HepG2 (cell line): Measurements from ENCODE around the gene C14orf180. TPM values are rescaled to one million over a fixed set of nuclear protein-coding genes. Genes with fewer than 3 reads are reported as not detected.

Experiments used
- ATAC-seq: fragments of 200-7000 bp; cut with Tn5 transposase; 3 replicates; pipeline ENCODE4 v1.9.1; 2020; ENCODE audit warnings: mild to moderate bottlenecking, moderate library complexity
- BruUV-seq: library from RNA; stranded (reverse); fragments of 400-500 nt; replicated peaks from 2 replicates; lab custom pipeline; 2021; lab: Mats Ljungman, UMichigan
- CTCF ChIA-PET: fragments of 300-600 bp; formaldehyde crosslinking; extraction: SDS; loops from one replicate; lab custom pipeline; 2021; ENCODE audit warnings: low total read pairs, inconsistent platforms, low intra/inter-chr PET ratio; lab: Yijun Ruan, JAX
- POLR2A ChIA-PET: fragments of 350-600 bp; sonication (Branson Sonifier 250); formaldehyde crosslinking; loops from one replicate; lab custom pipeline; 2020; ENCODE audit warnings: antibody characterized with exemption, inconsistent platforms; lab: Yijun Ruan, JAX
- DNase-seq: peaks from one replicate; pipeline ENCODE4 v3.0.0-alpha.2; 2015; ENCODE audit warnings: low spot score
- FAIRE-seq: peaks from 3 replicates; lab custom pipeline; 2011; peaks lifted over from hg19 to GRCh38; lab: Jason Lieb, UNC
- H2AFZ ChIP-seq: one replicate; pipeline ENCODE4 v1.6.1; 2011; ENCODE audit warnings: low read length, inconsistent platforms
- H3K27ac ChIP-seq: fragments of 300-600 bp; 3 replicates; pipeline ENCODE4 v1.8.0; 2011; ENCODE audit warnings: mixed run types, mild to moderate bottlenecking, mixed read lengths, low read length, inconsistent platforms; ENCODE audit not compliant: insufficient read depth; ENCODE audit errors: extremely low read length
- H3K27me3 ChIP-seq, 2 experiments: fragments of 200-600 bp in 1 of 2; 2 replicates in 1 of 2; 3 replicates in 1 of 2; pipeline versions ENCODE4 v1.6.0 to v1.8.0; 2011; ENCODE audit warnings: low read length in 2 of 2, mild to moderate bottlenecking in 2 of 2, moderate library complexity in 2 of 2, inconsistent platforms in 1 of 2; ENCODE audit not compliant: insufficient read depth in 2 of 2, control insufficient read depth in 1 of 2
- H3K36me3 ChIP-seq, 2 experiments: fragments of 200-600 bp in 1 of 2; replicated peaks in 1 of 2; 2 replicates in 1 of 2; 3 replicates in 1 of 2; pipeline versions ENCODE4 v1.5.1 to v1.8.0; 2011; ENCODE audit warnings: low read length in 2 of 2, inconsistent platforms in 1 of 2; ENCODE audit not compliant: insufficient read depth in 2 of 2, control insufficient read depth in 1 of 2
- H3K4me1 ChIP-seq: 2 replicates; pipeline ENCODE4 v1.5.1; 2012; ENCODE audit warnings: low read length, inconsistent platforms; ENCODE audit not compliant: insufficient read depth
- H3K4me2 ChIP-seq: 2 replicates; pipeline ENCODE4 v1.6.0; 2011; ENCODE audit warnings: low read depth, low read length, inconsistent platforms
- H3K4me3 ChIP-seq, 3 experiments: fragments of 200-600 bp in 1 of 3; sonication (generic), shearing (Covaris generic) in 1 of 3; replicated peaks in 1 of 3; 2 replicates each; pipeline ENCODE4 v1.5.1; 2011 to 2016; ENCODE audit warnings: low read length in 3 of 3, inconsistent platforms in 2 of 3, low read depth in 2 of 3, mild to moderate bottlenecking in 2 of 3, control low read depth in 1 of 3, mixed read lengths in 1 of 3; ENCODE audit not compliant: insufficient read depth in 1 of 3
- H3K79me2 ChIP-seq: one replicate; pipeline ENCODE4 v1.6.1; 2011; ENCODE audit warnings: low read length, inconsistent platforms; ENCODE audit not compliant: insufficient read depth
- H3K9ac ChIP-seq: 2 replicates; pipeline ENCODE4 v1.6.0; 2011; ENCODE audit warnings: mild to moderate bottlenecking, low read depth, low read length, inconsistent platforms; ENCODE audit not compliant: insufficient read depth
- H3K9me3 ChIP-seq: 2 replicates; pipeline ENCODE4 v1.5.1; 2012; ENCODE audit warnings: mild to moderate bottlenecking, low read length
- H4K20me1 ChIP-seq: 2 replicates; pipeline ENCODE4 v1.6.0; 2011; ENCODE audit warnings: inconsistent platforms, mild to moderate bottlenecking, low read length, moderate library complexity; ENCODE audit not compliant: insufficient read depth
- ARNT ChIP-seq: fragments of 450-650 bp; IDR thresholded peaks from 2 replicates; pipeline ENCODE4 v1.6.1; 2017
- ETV6 ChIP-seq: sonication (generic); formaldehyde crosslinking; conservative IDR thresholded peaks from 2 replicates; pipeline ENCODE4 v1.4.0; 2020; ENCODE audit warnings: missing genetic modification reagents
- HMGA1 ChIP-seq: sonication (generic); formaldehyde crosslinking; conservative IDR thresholded peaks from 2 replicates; pipeline ENCODE4 v1.4.0; 2020; ENCODE audit warnings: missing genetic modification reagents
- MAFF ChIP-seq: IDR thresholded peaks from 2 replicates; pipeline ENCODE4 v1.6.1; 2011; ENCODE audit warnings: low read depth, low read length, improper control_type of control experiment
- MIER3 ChIP-seq: IDR thresholded peaks from 2 replicates; pipeline ENCODE4 v1.6.1; 2016; ENCODE audit warnings: missing compliant biosample characterization, borderline replicate concordance
- NCOA2 ChIP-seq: sonication (generic); formaldehyde crosslinking; IDR thresholded peaks from 2 replicates; pipeline ENCODE4 v1.8.0; 2022; ENCODE audit warnings: inconsistent platforms
- NONO ChIP-seq, 2 experiments: fragments of 450-650 bp in 1 of 2; sonication (generic) in 1 of 2; formaldehyde crosslinking in 1 of 2; IDR thresholded peaks in 1 of 2; conservative IDR thresholded peaks in 1 of 2; 2 replicates each; pipeline versions ENCODE4 v1.6.1 to v1.8.0; 2017 to 2022; ENCODE audit warnings: mild to moderate bottlenecking in 1 of 2, missing genetic modification reagents in 1 of 2, moderate library complexity in 1 of 2
- NPAS2 ChIP-seq: sonication (generic); formaldehyde crosslinking; IDR thresholded peaks from 2 replicates; pipeline ENCODE4 v1.8.0; 2022; ENCODE audit warnings: mild to moderate bottlenecking, missing genetic modification reagents, borderline replicate concordance
- NR1H2 ChIP-seq: sonication (generic); formaldehyde crosslinking; IDR thresholded peaks from 2 replicates; pipeline ENCODE4 v1.8.1; 2022; ENCODE audit warnings: low read depth, missing genetic modification reagents, borderline replicate concordance
- RCOR2 ChIP-seq: IDR thresholded peaks from 2 replicates; pipeline ENCODE4 v1.6.1; 2016; ENCODE audit warnings: missing biosample characterization, missing genetic modification reagents
- SKI ChIP-seq: fragments of 450-650 bp; IDR thresholded peaks from one replicate; pipeline ENCODE4 v1.6.1; 2018; ENCODE audit warnings: mild to moderate bottlenecking; ENCODE audit not compliant: partially characterized antibody
- SRSF9 ChIP-seq: fragments of 200-400 bp; formaldehyde crosslinking; IDR thresholded peaks from 2 replicates; pipeline ENCODE4 v1.6.1; 2018; ENCODE audit warnings: borderline replicate concordance, mild to moderate bottlenecking, low read depth, low read length; ENCODE audit not compliant: insufficient read depth, poor library complexity, severe bottlenecking
- ZFP62 ChIP-seq: sonication (generic); formaldehyde crosslinking; IDR thresholded peaks from 2 replicates; pipeline ENCODE4 v1.4.0; 2020; ENCODE audit warnings: missing genetic modification reagents
- ZNF101 ChIP-seq: sonication (generic); formaldehyde crosslinking; IDR thresholded peaks from 2 replicates; pipeline ENCODE4 v1.4.0; 2020; ENCODE audit warnings: mild to moderate bottlenecking, low read depth, missing genetic modification reagents, borderline replicate concordance
- ZNF275 ChIP-seq: sonication (generic); formaldehyde crosslinking; IDR thresholded peaks from 2 replicates; pipeline ENCODE4 v1.8.0; 2022; ENCODE audit warnings: missing genetic modification reagents, mild to moderate bottlenecking, inconsistent platforms, borderline replicate concordance
- ZNF382 ChIP-seq: sonication (generic); formaldehyde crosslinking; IDR thresholded peaks from 2 replicates; pipeline ENCODE4 v1.5.0; 2020; ENCODE audit warnings: missing genetic modification reagents, mild to moderate bottlenecking, borderline replicate concordance
- ZNF546 ChIP-seq: sonication (generic); formaldehyde crosslinking; conservative IDR thresholded peaks from 2 replicates; pipeline ENCODE4 v1.8.1; 2023; ENCODE audit warnings: mild to moderate bottlenecking, missing genetic modification reagents
- ZNF816 ChIP-seq: sonication (generic); formaldehyde crosslinking; IDR thresholded peaks from 2 replicates; pipeline ENCODE4 v1.8.0; 2022; ENCODE audit warnings: missing genetic modification reagents, mild to moderate bottlenecking, borderline replicate concordance
- WGBS: methylation state at CpG from one replicate; pipeline ENCODE4 v1.1.6; 2017; ENCODE audit warnings: low lambda C conversion rate; 5-methylcytosine and 5-hydroxymethylcytosine counted together
- in situ Hi-C: cut with HindIII; loops from 2 replicates; pipeline ENCODE4 v1.10.0; 2017; ENCODE audit warnings: low pct_unique_long_range_greater_than_20kb; ENCODE audit not compliant: extremely low pct_ligation_motif_present
- intact Hi-C: fragments of 100-400 bp; cut with micrococcal nuclease; formaldehyde crosslinking; loops from one replicate; pipeline ENCODE4 v1.10.0; 2022; ENCODE audit not compliant: unreplicated experiment
- polyA plus RNA-seq, 8 experiments: library from polyadenylated mRNA; depleted of rRNA in 3 of 8; stranded (reverse) in 7 of 8; unstranded in 1 of 8; fragments of >200 nt; fragmentation: Illumina TruSeq in 4 of 8; extraction: Trizol in 4 of 8; gene quantifications; 2 replicates each; pipeline versions ENCODE4 v1.2.1 to v1.2.3, GENCODE V29; 2011 to 2016; ENCODE audit warnings: low read depth in 4 of 8, missing spikeins in 1 of 8, mixed read lengths in 1 of 8; ENCODE audit not compliant: insufficient read depth in 1 of 8
- total RNA-seq, 5 experiments: library from RNA; depleted of rRNA; stranded (reverse); fragments of >200 nt; fragmentation: Illumina TruSeq; extraction: Trizol; gene quantifications; 2 replicates each; pipeline ENCODE4 v1.2.3, GENCODE V29; 2016; ENCODE audit warnings: low read depth in 1 of 5

The C14orf180 gene
- total and polyA plus RNA-seq, 2 of the 13 experiments (the other 11 are each of a cell fraction or from before 2014, with no cell fraction given): not detected

- DNase-seq: no peak
- WGBS: 36% methylated on average over 5 of the region's 7 CpGs
- intact Hi-C loops: no loop called here
- FAIRE-seq: no peak
- Histone ChIP-seq H4K20me1 (no peaks in the 10 kb centered on the region), H3K4me3 (no peak overlapping the region), H3K9ac (no peak overlapping the region), H2AFZ (no peak overlapping the region), H3K27me3 (peaks cover 9 to 33% of the 10 kb centered on the region in 2 experiments), H3K4me1 (no peaks in the 10 kb centered on the region), H3K79me2 (no peaks in the 10 kb centered on the region), H3K36me3 (no peaks in the 10 kb centered on the region), H3K4me2 (no peak overlapping the region), H3K9me3 (no peaks in the 10 kb centered on the region), H3K27ac (no peak overlapping the region)
- ATAC-seq: no peak
- ChIA-PET POLR2A (no interaction called here), CTCF (no interaction called here)
- TF ChIP-seq NR1H2 (CRISPR knock-in tag) (no peak), NPAS2 (CRISPR knock-in tag) (no peak), ZNF275 (CRISPR knock-in tag) (no peak)
- no TSS peak for BruUV-seq
- in situ Hi-C loops: no loop called here
Observed at GRCh38 chr14:104602933-104603325, 23.4 kb downstream of the C14orf180 start.

- in situ Hi-C loops: no loop called here
- WGBS: 22% methylated on average over 19 of the region's 32 CpGs
- Histone ChIP-seq H3K79me2 (no peaks in the 10 kb centered on the region), H3K9ac (no peak overlapping the region), H3K36me3 (no peaks in the 10 kb centered on the region), H3K4me3 (no peak overlapping the region), H3K4me2 (no peak overlapping the region), H3K27ac (no peak overlapping the region), H3K27me3 (peaks cover 5 to 31% of the 10 kb centered on the region in 2 experiments; a peak in 4 of 5 replicates), H3K4me1 (no peaks in the 10 kb centered on the region), H2AFZ (no peak overlapping the region), H3K9me3 (no peaks in the 10 kb centered on the region)
- ChIA-PET POLR2A (no interaction called here), CTCF (no interaction called here)
- DNase-seq (no peak), FAIRE-seq (no peak)
- BruUV-seq: no TSS peak
- no peak for TF ChIP-seq ZFP62 (CRISPR knock-in tag)
- no peak for TF ChIP-seq ZNF546 (CRISPR knock-in tag)
- TF ChIP-seq HMGA1 (CRISPR knock-in tag): no peak
- TF ChIP-seq SRSF9: no peak
- no peak for TF ChIP-seq ETV6 (CRISPR knock-in tag)
- no peak for TF ChIP-seq SKI
- no peak for TF ChIP-seq ARNT
- no peak for TF ChIP-seq MAFF
- no peak for TF ChIP-seq NONO (IDR thresholded peaks at IDR 0.05)
- no peak for TF ChIP-seq NONO (CRISPR knock-in tag; conservative IDR thresholded peaks at IDR 0.05)
- no peak for TF ChIP-seq ZNF382
- no peak for TF ChIP-seq MIER3
- no peak for TF ChIP-seq ZNF816 (CRISPR knock-in tag)
- no peak for TF ChIP-seq RCOR2 (CRISPR knock-in tag)
- no peak for TF ChIP-seq ZNF101
- TF ChIP-seq NCOA2: no peak
- TF ChIP-seq, all 625 proteins: peak for 0
- intact Hi-C loops: no loop called here
- H4K20me1 ChIP-seq: no peaks in the 10 kb centered on the region
- ATAC-seq: no peak
Observed at GRCh38 chr14:104603711-104604401, 24.3 kb downstream of the C14orf180 start.
